Esophagus muscularis mucosa (tissue), 4 donors: ENCODE data around the gene TNFRSF19.

Experiments used
- EP300 ChIP-seq: sonication (generic); formaldehyde crosslinking; IDR thresholded peaks from one replicate; pipeline ENCODE4 v1.6.1; 2017; ENCODE audit warnings: antibody characterized with exemption
- POLR2A ChIP-seq: fragments of 450-650 bp; IDR thresholded peaks from one replicate; pipeline ENCODE4 v1.6.1; 2017; ENCODE audit warnings: antibody characterized with exemption, moderate library complexity, mild to moderate bottlenecking, low read depth
- POLR2AphosphoS5 ChIP-seq, 2 donors: sonication (generic); formaldehyde crosslinking; IDR thresholded peaks; one replicate each; pipeline ENCODE4 v1.6.1; 2017; ENCODE audit warnings: antibody characterized with exemption in 2 of 2
- TF ChIP-seq, protein P1 (sequence below), 3 experiments: fragments of 200-600 bp in 2 of 3; fragments of 450-650 bp in 1 of 3; sonication (generic) in 2 of 3; IDR thresholded peaks; one replicate each; pipeline ENCODE4 v1.5.1; 2017 to 2019; ENCODE audit warnings: antibody characterized with exemption in 3 of 3, mild to moderate bottlenecking in 2 of 3, moderate library complexity in 1 of 3

DNA sequence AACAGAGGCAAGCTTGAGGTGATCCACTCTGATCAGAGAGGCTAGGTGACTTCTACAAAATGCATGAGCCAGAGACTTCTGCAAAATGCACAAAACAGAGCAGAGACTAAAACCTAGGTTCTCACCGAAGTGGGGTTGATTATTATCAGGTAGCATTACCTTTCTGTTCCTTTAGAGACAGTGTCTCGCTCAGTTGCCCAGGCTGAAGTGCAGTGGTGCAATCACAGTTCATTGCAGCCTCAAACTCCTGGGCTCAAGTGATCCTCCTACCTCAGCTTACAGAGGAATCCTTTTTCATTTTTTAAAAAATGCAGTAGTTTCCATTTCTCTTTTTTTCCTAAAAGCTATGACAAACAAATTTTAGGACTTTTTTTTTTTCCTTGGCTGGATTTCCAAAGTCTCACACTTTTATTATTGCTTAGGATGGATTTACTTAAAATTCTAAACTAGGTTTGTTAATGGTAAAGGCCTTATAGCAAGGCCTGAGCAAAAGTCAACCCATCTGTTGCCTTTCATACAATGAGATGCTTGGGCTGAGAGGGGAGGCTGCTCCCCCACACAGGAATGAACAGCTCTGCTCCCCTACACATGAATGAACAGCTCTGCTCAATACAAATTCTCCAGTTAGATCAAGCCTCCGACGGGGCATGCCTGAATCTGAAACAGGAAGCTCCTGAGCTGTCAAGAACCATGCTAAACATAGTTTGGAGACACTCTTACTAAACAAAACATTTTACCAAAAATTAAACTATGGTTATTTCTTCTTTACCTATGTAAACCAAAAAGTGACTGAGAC is 18.8 kb upstream of the TNFRSF19 start:
- TF ChIP-seq EP300: no peak
- TF ChIP-seq POLR2AphosphoS5 (IDR thresholded peaks at IDR 0.05): no peak
- no peak for TF ChIP-seq POLR2A
- TF ChIP-seq, protein P1, sequence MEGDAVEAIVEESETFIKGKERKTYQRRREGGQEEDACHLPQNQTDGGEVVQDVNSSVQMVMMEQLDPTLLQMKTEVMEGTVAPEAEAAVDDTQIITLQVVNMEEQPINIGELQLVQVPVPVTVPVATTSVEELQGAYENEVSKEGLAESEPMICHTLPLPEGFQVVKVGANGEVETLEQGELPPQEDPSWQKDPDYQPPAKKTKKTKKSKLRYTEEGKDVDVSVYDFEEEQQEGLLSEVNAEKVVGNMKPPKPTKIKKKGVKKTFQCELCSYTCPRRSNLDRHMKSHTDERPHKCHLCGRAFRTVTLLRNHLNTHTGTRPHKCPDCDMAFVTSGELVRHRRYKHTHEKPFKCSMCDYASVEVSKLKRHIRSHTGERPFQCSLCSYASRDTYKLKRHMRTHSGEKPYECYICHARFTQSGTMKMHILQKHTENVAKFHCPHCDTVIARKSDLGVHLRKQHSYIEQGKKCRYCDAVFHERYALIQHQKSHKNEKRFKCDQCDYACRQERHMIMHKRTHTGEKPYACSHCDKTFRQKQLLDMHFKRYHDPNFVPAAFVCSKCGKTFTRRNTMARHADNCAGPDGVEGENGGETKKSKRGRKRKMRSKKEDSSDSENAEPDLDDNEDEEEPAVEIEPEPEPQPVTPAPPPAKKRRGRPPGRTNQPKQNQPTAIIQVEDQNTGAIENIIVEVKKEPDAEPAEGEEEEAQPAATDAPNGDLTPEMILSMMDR (IDR thresholded peaks at IDR 0.05): no peak
